Activated CD4-positive, alpha-beta T cell treated with anti-CD3 and anti-CD28 coated beads, Interleukin-2, amount 50 U/mL, for 4 hours (primary cell): ENCODE measurements around the gene SLC1A6.
"Not testable (repeated sequence)": the region's sequence is repeated elsewhere in the genome, so short reads cannot be mapped to it uniquely, and the experiment has no call there.

ENCODE experiments used
- DNase-seq, 2 experiments: peaks; one replicate each; pipeline ENCODE4 v3.0.0-alpha.2; 2020

Gene SLC1A6

GRCh38 chr19:14979476-14980255, at the start of gene SLC1A6:
TSS of gene SLC1A6 (minus strand) at chr19:14979864. CDS start at chr19:14972910, 6,954 bp downstream.
- DNase-seq = no peak

GRCh38 chr19:15028490-15028889, 48.8 kb upstream of the SLC1A6 start:
- no peak for DNase-seq

- DNase-seq = no peak
These were observed 45.6 kb upstream of the SLC1A6 start for GRCh38 chr19:15025217-15025616.

- DNase-seq = no peak
These were observed 43.1 kb upstream of the SLC1A6 start for GRCh38 chr19:15022752-15023151.

- DNase-seq = no peak
These were observed 41.8 kb upstream of the SLC1A6 start for GRCh38 chr19:15021286-15022007.

GRCh38 chr19:15018836-15019235, 39.2 kb upstream of the SLC1A6 start:
- not testable (repeated sequence) for DNase-seq

- DNase-seq = no peak
These were observed 36.4 kb upstream of the SLC1A6 start for GRCh38 chr19:15015946-15016542.

- DNase-seq = no peak
These were observed 34.9 kb upstream of the SLC1A6 start for GRCh38 chr19:15014579-15014978.

GRCh38 chr19:15010501-15011300, 31.0 kb upstream of the SLC1A6 start:
- DNase-seq = no peak

GRCh38 chr19:15008308-15008707, 28.6 kb upstream of the SLC1A6 start:
- no peak for DNase-seq

GRCh38 chr19:14997981-14998380, 18.3 kb upstream of the SLC1A6 start:
- DNase-seq = no peak

- DNase-seq = no peak
These were observed 13.1 kb upstream of the SLC1A6 start for GRCh38 chr19:14992780-14993179.

GRCh38 chr19:14985133-14985532, 5.5 kb upstream of the SLC1A6 start:
- no peak for DNase-seq

- DNase-seq = no peak
These were observed 1.4 kb downstream of the SLC1A6 start for GRCh38 chr19:14978161-14978776.

- no peak for DNase-seq
These were observed 2.5 kb downstream of the SLC1A6 start for GRCh38 chr19:14977128-14977527.

GRCh38 chr19:14974488-14974887, 5.2 kb downstream of the SLC1A6 start:
- DNase-seq = no peak

- DNase-seq = no peak
These were observed 7.0 kb downstream of the SLC1A6 start for GRCh38 chr19:14972676-14973075.

GRCh38 chr19:14971474-14971873, 8.2 kb downstream of the SLC1A6 start:
- no peak for DNase-seq

GRCh38 chr19:14968247-14968646, 11.4 kb downstream of the SLC1A6 start:
- DNase-seq = no peak

GRCh38 chr19:14961956-14962685, 17.5 kb downstream of the SLC1A6 start:
- DNase-seq = no peak

GRCh38 chr19:14959263-14959662, 20.4 kb downstream of the SLC1A6 start:
- no peak for DNase-seq

- no peak for DNase-seq
These were observed 22.2 kb downstream of the SLC1A6 start for GRCh38 chr19:14957464-14957863.
